NCI-H2227 (cell line): Measurements from ENCODE around the gene TM7SF3.
A peak's percentile ranks its signal among the peaks of the same experiment; 100 is the strongest.

Source experiments
- DNase-seq: peaks from one replicate; lab custom pipeline; 2025; ENCODE audit not compliant: unreplicated experiment; lab: John Stamatoyannopoulos, UW

Gene TM7SF3

GRCh38 chr12:27015730-27016076, 1.5 kb upstream of the TM7SF3 start:
- peak; percentile 5 for DNase-seq

DNA sequence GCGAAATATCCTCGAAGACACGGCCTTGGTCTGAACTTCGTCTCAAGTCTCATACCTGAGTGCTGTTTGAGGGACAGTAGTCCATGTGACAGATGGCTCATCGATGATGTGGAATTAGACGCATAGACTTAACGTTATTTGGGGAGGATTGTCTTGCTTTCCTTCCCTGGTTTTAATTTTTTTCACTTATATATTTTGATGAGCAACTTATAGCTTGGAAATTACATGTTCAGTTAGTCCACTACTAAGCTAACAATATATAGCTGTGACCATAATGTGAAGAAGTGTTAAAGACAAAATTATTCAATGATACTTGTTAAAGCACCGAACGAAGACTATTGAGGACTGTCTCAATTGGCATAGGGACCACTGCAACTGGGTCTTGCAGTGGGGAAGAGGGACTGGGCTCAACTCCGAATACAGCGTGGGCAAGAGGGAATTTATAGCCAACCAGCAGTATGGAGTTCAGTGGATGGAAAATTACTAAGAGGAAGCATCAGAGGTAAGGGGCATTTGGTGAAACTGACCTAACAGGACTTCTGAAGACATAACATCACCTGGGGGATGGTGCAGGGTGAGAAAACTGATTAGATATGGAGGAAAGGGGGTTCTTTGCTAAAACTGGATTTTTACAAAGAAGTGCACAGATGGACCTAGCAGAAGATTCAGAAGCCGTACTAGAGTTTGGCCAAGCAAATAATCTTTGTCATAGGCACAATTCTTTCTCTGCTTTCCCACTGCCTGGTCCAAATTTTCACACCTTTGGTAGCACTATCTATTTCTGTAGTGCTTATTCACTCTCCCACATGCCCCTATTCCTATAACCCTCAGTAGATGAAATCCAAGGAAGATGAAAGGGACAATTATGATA, 910 bp upstream of the TM7SF3 start:
- no peak for DNase-seq

GRCh38 chr12:27013611-27014084, 536 bp downstream of the TM7SF3 start:
- no peak for DNase-seq

- no peak for DNase-seq
Measured at GRCh38 chr12:27012982-27013255, 1.3 kb downstream of the TM7SF3 start.

DNA sequence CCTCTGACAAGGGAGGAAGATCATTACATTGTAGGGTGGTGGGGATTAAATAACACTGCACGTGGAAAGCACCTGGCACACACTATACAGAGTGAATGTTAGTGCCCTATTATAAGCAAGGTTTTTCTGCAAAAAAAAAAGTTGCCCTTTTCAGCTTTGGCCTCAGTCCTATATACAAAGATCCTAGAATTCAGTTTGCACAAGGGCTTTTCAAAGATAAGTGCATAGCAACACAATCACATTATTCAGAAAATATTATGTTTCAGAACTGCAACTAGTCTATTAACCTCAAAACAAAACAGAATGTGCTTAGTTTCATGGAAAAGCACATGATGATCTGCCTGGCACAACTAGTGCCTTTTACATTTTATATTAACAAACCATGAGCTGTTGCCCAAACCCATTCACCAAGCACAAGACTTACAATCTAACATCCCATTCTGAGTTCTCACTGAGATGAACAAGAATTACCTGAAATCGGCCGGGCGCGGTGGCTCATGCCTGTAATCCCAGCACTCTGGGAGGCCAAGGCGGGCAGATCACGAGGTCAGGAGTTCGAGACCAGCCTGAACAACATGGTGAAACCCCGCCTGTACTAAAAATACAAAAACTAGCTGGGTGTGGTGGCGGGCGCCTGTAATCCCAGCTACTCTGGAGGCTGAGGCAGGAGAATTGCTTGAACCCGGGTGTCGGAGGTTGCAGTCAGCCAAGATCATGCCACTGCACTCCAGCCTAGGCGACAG, 1.8 kb downstream of the TM7SF3 start:
- no peak for DNase-seq

DNA sequence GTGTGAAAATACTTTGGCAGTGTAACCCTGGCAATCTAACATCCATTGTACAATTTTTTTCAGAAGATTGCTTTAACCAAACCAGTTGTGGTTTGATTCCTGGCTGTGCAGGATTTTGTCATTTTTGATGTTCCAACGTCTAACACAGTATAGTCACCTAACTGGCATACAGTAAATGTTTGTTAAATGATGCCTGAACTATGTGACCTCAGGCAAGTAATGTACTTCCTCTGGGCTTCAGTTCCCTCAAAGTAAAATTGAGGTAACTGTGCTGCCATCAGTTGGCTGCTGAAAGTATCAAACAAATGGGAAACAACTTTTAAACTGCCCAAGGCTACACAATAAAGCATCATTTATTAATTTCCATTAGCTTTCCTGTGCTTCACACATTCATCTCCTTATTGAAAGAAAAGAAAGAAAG, 4.3 kb downstream of the TM7SF3 start:
- DNase-seq, result no peak

DNA sequence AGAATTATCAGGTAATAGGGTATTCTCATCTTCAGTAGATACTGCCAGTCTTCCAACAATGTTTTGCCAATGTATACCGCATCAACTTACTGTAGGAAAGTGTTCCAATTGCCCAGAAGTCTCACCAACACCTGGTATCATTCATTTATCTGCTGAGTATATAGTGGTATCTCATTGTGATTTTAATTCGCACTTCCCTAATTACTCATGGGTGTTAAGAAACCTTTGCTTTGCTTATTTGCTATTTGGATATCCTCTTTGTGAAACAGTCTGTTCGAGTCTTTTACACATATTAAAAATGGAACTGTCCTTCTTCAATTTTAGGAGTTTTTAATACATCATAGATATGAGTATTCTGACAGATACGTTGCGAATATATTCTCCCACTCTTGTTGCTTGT, 6.1 kb downstream of the TM7SF3 start:
- no peak for DNase-seq

DNA sequence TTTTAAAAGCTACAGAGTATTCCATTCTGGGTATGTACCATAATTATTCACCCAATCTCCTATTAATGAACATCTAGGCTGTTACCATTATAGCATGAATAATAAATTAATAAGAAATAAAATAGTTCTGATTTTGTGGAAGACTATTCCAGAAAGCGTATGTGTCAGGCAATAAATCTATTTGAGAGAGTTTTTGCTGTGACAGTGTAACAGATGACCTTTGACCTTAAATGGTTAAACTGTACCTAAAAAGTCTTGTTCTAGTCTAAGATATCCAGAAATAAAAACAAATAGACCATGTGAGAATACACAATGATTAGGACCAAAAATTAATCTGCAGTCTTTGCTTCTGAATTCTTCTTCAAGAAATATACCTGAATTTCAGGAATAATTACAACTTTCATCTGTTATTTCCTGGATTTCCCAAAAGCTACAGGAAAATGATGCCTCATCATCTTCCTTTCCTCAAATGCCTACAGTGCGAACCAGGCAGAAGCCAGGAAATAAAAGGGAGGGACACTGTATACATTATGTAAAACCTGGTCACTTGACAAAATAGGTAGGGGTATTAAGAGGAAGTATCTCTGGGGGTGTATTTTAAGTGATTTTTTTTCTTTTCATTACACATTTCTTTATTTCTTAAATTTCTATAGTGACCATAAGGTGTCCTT, 7.3 kb downstream of the TM7SF3 start:
- DNase-seq, result no peak

DNA sequence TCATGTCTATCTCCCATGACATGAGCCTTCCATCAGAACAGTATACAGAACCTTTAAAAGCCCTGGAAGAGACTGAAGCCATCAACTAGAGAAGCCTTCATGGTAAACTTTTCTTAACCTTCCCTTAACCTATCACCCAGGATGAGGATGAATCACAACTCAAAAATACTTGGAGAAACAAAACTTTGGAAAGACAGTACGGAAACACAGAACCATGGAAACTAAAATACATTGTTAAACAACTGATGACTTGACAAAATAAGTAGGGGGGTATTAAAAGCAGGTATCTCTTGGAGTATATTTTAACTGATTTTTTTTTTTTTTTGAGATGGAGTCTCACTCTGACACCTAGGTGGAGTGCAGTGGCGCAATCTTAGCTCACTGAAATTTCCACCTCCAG, 8.7 kb downstream of the TM7SF3 start:
- DNase-seq, result no peak

GRCh38 chr12:27003421-27004381, 10.5 kb downstream of the TM7SF3 start:
- DNase-seq, result no peak

GRCh38 chr12:27002141-27002540, 12.0 kb downstream of the TM7SF3 start:
- DNase-seq, result no peak

DNA sequence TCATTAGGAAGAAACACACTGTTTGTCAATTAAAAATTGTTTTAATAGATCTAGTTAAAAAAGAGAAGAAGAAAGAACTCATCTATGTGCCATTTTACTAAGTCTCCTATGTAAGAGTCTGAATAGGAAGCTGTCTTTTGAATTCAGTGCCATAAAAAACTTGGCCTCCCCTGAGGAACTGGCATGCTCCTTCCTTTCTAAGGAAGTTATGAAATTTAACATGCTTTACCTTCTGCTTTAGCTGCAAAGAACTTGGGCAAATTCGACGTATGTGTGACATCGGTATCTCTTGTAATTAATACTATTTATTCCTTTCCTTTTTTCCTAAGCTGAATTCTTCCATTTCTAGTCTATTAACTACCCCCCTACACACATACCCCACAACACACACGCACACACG, 12.5 kb downstream of the TM7SF3 start:
- DNase-seq, result no peak

DNA sequence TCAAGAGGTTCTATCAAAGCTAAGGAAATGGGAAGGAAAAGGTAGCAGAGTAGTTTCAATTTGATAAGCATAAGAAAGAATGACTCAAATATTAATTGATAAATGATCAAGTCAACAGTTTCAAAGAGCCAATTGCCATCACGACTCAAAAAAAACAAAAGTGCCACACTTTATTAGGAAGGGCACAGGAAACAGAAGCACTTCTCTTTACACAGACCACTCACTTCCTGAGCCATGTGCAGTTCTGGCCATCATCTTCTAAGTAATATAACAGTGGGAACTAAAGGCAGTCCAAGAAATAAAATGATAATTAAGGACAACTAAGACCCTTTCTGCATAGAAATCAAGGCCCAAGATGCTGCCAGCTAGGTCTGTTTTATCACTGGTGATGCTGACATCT, 13.2 kb downstream of the TM7SF3 start:
- no peak for DNase-seq

- DNase-seq, result no peak
Measured at GRCh38 chr12:26997003-26997402, 17.2 kb downstream of the TM7SF3 start.

GRCh38 chr12:26995706-26996105, 18.5 kb downstream of the TM7SF3 start:
- DNase-seq, result no peak

- no peak for DNase-seq
Measured at GRCh38 chr12:26994109-26994508, 20.1 kb downstream of the TM7SF3 start.

DNA sequence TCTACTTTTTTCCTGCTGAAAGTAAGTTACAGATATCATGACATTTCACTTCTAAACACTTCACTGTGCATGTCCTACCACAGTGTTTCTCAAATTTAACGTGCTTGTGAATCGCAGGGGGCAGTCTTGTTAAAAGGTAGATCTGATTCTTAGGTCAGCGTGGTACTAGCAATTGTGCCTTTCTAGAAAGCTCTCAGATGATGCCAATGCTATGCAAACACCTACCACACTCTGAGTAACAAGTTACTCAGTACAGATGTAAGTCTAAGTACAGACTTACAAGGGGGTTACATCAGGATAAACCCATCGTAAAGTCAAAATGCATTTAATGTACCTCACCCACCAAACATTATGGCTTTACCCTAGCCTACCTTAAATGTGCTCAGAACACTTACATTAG, 22.4 kb downstream of the TM7SF3 start:
- no peak for DNase-seq

- no peak for DNase-seq
Measured at GRCh38 chr12:26989873-26990272, 24.3 kb downstream of the TM7SF3 start.

DNA sequence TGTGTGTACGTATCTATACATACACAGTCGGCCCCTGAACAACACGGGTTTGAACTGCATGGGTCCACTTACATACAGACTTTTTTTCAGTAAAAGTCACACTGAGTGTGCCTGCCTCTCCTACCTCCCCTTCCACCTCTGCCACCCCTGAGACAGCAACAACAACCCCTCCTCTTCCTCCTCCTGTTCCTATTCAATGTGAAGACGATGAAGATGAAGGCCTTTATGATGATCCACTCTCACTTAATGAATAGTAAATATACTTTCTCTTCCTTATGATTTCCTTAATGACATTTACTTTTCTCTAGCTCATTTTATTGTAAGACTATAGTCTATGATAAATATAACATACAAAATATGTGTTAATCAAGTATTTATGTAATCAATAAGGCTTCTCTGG, 25.5 kb downstream of the TM7SF3 start:
- DNase-seq, result no peak

GRCh38 chr12:26987634-26988424, 26.4 kb downstream of the TM7SF3 start:
- DNase-seq, result no peak
